HepG2 (cell line): Measurements from ENCODE around the gene CHRNA3.

Experiments
- CTCF ChIP-seq: sonication (generic); formaldehyde crosslinking; IDR thresholded peaks from 2 replicates; pipeline ENCODE4 v1.5.0; 2020; ENCODE audit warnings: mild to moderate bottlenecking, missing genetic modification reagents, moderate library complexity
- FOXO4 ChIP-seq: sonication (generic); formaldehyde crosslinking; conservative IDR thresholded peaks from 2 replicates; pipeline ENCODE4 v1.8.1; 2023; ENCODE audit warnings: missing genetic modification reagents
- MTA3 ChIP-seq: sonication (generic); formaldehyde crosslinking; IDR thresholded peaks from 2 replicates; pipeline ENCODE4 v1.4.0; 2020; ENCODE audit warnings: missing genetic modification reagents
- MTF1 ChIP-seq: sonication (generic); formaldehyde crosslinking; IDR thresholded peaks from 2 replicates; pipeline ENCODE4 v1.5.0; 2020; ENCODE audit warnings: missing genetic modification reagents
- RAD51 ChIP-seq: fragments of 450-650 bp; IDR thresholded peaks from 2 replicates; pipeline ENCODE4 v1.6.1; 2016; ENCODE audit warnings: borderline replicate concordance
- STAT5B ChIP-seq: sonication (generic); formaldehyde crosslinking; IDR thresholded peaks from 2 replicates; pipeline ENCODE4 v1.4.0; 2020; ENCODE audit warnings: missing genetic modification reagents
- ZNF337 ChIP-seq: sonication (generic); formaldehyde crosslinking; IDR thresholded peaks from 2 replicates; pipeline ENCODE4 v1.5.1; 2020; ENCODE audit warnings: missing genetic modification reagents, low read depth, mild to moderate bottlenecking, borderline replicate concordance
- ZNF512 ChIP-seq: sonication (generic); formaldehyde crosslinking; IDR thresholded peaks from 2 replicates; pipeline ENCODE4 v1.4.0; 2020; ENCODE audit warnings: mild to moderate bottlenecking, missing genetic modification reagents
- ZNF589 ChIP-seq: sonication (generic); formaldehyde crosslinking; conservative IDR thresholded peaks from 2 replicates; pipeline ENCODE4 v1.8.0; 2022; ENCODE audit warnings: mild to moderate bottlenecking, moderate library complexity, missing genetic modification reagents
- ZNF616 ChIP-seq: sonication (generic); formaldehyde crosslinking; IDR thresholded peaks from 2 replicates; pipeline ENCODE4 v1.5.0; 2020; ENCODE audit warnings: low read depth, mild to moderate bottlenecking, missing genetic modification reagents

- TF ChIP-seq MTF1 (CRISPR knock-in tag) (no peak), ZNF616 (CRISPR knock-in tag) (no peak), ZNF512 (CRISPR knock-in tag) (no peak), CTCF (no peak), ZNF589 (CRISPR knock-in tag) (no peak), ZNF337 (CRISPR knock-in tag) (no peak), MTA3 (CRISPR knock-in tag) (no peak), FOXO4 (no peak), RAD51 (no peak), STAT5B (CRISPR knock-in tag) (no peak)
Observed at GRCh38 chr15:78641749-78642275, 21.0 kb upstream of the CHRNA3 start.
